Fibroblast of lung (primary cell): Measurements from ENCODE around the gene SLC25A25.

Experiments
- CTCF ChIP-seq, 2 donors: IDR thresholded peaks in 1 of 2; conservative IDR thresholded peaks in 1 of 2; 1 replicate in 1 of 2; 2 replicates in 1 of 2; pipeline ENCODE4 v1.5.1; 2011 to 2012; ENCODE audit warnings: low read length in 2 of 2, control low read depth in 1 of 2, inconsistent platforms in 1 of 2, low read depth in 1 of 2, mild to moderate bottlenecking in 1 of 2
- EZH2 ChIP-seq: IDR thresholded peaks from 2 replicates; pipeline ENCODE4 v1.5.1; 2012; ENCODE audit warnings: low read length, control low read depth, mild to moderate bottlenecking; ENCODE audit errors: missing control alignments

DNA sequence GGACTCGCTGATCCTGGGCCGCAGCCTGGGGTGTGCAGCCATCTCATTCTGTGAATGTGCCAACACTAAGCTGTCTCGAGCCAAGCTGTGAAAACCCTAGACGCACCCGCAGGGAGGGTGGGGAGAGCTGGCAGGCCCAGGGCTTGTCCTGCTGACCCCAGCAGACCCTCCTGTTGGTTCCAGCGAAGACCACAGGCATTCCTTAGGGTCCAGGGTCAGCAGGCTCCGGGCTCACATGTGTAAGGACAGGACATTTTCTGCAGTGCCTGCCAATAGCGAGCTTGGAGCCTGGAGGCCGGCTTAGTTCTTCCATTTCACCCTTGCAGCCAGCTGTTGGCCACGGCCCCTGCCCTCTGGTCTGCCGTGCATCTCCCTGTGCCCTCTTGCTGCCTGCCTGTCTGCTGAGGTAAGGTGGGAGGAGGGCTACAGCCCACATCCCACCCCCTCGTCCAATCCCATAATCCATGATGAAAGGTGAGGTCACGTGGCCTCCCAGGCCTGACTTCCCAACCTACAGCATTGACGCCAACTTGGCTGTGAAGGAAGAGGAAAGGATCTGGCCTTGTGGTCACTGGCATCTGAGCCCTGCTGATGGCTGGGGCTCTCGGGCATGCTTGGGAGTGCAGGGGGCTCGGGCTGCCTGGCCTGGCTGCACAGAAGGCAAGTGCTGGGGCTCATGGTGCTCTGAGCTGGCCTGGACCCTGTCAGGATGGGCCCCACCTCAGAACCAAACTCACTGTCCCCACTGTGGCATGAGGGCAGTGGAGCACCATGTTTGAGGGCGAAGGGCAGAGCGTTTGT is 39.6 kb downstream of the SLC25A25 start:
- no peak for TF ChIP-seq CTCF (conservative IDR thresholded peaks at IDR 0.05 in 1 of 2, IDR thresholded peaks at IDR 0.05 in 1 of 2; ENCODE audit: low read depth in 1 of 2, low read length in 2 of 2)
- no peak for TF ChIP-seq EZH2
